Left cardiac atrium (tissue), 4 donors: ENCODE data around the gene TXNDC17. TPM values are rescaled to one million over a fixed set of nuclear protein-coding genes. Genes with fewer than 3 reads are reported as not detected.
"Not testable (repeated sequence)": the region's sequence is repeated elsewhere in the genome, so short reads cannot be mapped to it uniquely, and the experiment has no call there.

Experiments
- ATAC-seq, 2 donors: fragments of 200-7000 bp; cut with Tn5 transposase; one replicate each; pipeline ENCODE4 v1.9.1; 2020; ENCODE audit warnings: mild to moderate bottlenecking in 2 of 2, moderate library complexity in 2 of 2
- DNase-seq: peaks from one replicate; pipeline ENCODE4 v3.0.0-alpha.2; 2020
- intact Hi-C, 2 donors: fragments of 100-400 bp; cut with DNase I; formaldehyde crosslinking; loops; one replicate each; pipeline versions ENCODE4 v1.14.1 to v1.15.1; 2022 to 2023
- total RNA-seq, 2 donors: library from RNA; stranded (reverse); fragmentation: NEBNext Ultra II Directional; extraction: Animal tissue kit (Norgen Biotek cat#: 25700); gene quantifications; one replicate each; pipeline ENCODE4 v1.2.1, GENCODE V29; 2021
- donor health status: DM: no; HTN: yes; CAD: no.
- donor health status: DM: no; HTN: yes; CAD: no; lungs with severe emphysema.
- donor health status: DM: yes; HTN: yes; CAD: no.
- donor health status: Dilated cardiomyopathy.

TXNDC17 gene
- total RNA-seq, 2 donors from 2014 or later = 50.5 to 58.2 TPM

GRCh38 chr17:6676802-6677157 lies 35.9 kb downstream of the TXNDC17 start:
- DNase-seq (no peak), ATAC-seq (no peak)
- intact Hi-C loops = no loop called here

- ATAC-seq (no peak), DNase-seq (no peak)
- intact Hi-C loops = no loop called here
Measured at GRCh38 chr17:6677158-6677831, 36.4 kb downstream of the TXNDC17 start.

GRCh38 chr17:6677946-6678345 lies 37.1 kb downstream of the TXNDC17 start:
- DNase-seq (no peak), ATAC-seq (no peak)
- intact Hi-C loops = no loop called here

GRCh38 chr17:6679241-6679640 lies 38.4 kb downstream of the TXNDC17 start:
- DNase-seq (no peak), ATAC-seq (no peak)
- intact Hi-C loops = no loop called here

- no peak for ATAC-seq
- DNase-seq = no peak
- intact Hi-C loops = no loop called here
Measured at GRCh38 chr17:6681176-6681575, 40.3 kb downstream of the TXNDC17 start.

DNA sequence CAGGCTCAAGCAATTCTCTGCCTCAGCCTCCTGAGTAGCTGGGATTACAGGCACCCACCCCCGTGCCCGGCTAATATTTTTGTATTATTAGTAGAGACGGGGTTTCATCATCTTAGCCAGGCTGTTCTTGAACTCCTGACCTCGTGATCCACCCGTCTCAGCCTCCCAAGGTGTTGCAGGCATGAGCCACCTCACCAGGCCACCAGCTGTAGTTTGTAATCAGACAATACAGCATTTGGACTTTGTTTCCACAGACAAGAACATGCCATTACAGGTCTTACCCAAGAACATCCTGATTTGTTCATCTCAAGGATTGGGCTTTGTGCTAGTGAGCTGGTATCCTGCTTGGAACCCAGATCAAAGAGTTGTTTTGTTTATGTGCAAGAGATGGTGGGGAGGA lies 40.8 kb downstream of the TXNDC17 start:
- DNase-seq (no peak), ATAC-seq (no peak)
- intact Hi-C loops = no loop called here

- intact Hi-C loops = no loop called here
- DNase-seq (no peak), ATAC-seq (no peak)
Measured at GRCh38 chr17:6682339-6682738, 41.5 kb downstream of the TXNDC17 start.

DNA sequence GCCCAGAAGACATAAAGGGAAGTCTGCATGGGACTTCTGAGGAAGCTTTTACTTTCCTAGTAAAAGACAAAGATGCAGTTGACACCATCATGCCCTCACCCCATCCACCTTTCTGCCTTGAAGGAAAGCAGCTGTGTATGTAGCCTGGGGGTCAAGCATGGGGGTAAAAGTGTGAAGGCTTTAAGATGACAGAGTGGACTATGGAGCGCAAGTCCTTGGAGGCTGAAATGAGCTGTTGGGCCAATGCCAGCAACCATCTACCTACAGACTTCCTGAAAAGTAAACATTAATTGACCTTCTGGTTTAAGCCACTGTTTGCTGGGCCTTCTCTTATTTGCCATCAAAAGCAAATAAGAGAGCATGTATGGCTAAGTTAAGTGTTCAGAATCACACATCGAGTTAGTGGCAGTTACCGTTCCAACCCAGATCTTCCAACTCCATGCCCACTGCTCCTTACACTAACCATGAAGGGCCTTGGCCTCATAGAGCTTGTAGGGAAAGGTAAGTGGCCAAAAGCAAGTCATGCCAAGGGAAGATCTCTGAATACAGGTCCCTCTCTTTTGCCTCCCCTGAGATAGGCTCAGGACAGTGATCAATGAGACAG lies 42.3 kb downstream of the TXNDC17 start:
- intact Hi-C loops = no loop called here
- DNase-seq (no peak), ATAC-seq (no peak)

GRCh38 chr17:6683730-6684459 lies 43.0 kb downstream of the TXNDC17 start:
- no peak for DNase-seq
- intact Hi-C loops = no loop called here

DNA sequence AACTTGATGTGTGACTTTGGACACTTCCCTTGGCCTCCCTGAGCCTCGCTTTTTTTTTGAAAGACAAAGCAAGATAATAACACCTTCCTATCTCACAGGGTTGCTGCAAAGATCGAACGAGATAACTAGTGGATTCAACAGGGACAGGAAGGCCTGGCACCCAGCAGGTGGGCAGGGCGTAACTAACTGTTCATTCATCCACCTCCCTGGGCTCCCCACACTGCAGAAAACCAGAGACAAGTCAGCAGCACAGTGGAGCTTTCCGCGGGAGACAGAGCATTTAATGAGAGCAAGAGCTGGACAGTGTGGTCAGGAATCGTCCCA lies 43.6 kb downstream of the TXNDC17 start:
- intact Hi-C loops = no loop called here
- DNase-seq = no peak
- ATAC-seq = no peak

More at GRCh38 chr17:6683730-6684459, 43.0 kb downstream of the TXNDC17 start:
- ATAC-seq = no peak

DNA sequence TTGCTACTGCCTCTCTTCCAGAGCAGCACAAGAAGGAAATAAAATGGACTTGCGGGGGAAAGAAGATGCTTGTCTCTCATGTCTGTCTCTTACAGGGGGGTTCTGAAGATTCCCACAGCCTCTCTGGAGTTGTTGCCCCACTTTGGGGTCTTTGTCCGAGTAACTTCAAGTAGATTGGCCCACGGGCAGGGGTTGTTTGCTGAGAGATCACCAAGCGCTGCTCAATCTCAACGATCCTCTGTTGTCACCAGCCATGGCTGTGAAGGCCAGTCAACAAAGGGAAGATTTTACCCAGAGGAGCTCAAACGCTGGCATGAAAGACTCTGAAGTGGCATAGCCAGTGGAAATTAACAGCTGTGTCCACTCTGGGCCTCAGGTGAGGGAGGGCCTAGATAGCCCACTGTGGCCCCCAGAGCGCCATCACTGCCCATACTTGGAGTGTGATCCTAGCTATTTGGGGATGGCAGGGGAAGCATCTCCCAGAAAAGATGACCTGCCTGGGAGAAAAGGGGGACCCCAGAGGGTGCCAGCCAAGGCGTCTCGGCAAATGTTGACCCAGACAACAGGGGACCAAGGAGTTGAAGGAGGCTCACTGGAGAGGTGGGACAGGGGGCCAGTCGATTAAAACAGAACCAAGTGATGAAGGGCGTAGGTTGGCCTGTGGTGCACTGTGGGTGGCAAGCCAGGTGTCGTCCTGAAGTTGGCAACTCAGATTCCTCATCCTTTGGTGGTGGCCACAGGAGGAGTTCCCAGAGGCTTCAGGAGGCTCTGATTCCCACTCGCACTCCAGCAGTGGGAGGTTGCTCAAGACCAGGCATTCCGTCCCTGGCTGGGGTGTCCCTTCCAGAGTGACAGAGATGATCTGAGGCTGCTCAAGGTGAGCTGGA lies 44.3 kb downstream of the TXNDC17 start:
- intact Hi-C loops = no loop called here
- DNase-seq = no peak
- ATAC-seq = no peak

DNA sequence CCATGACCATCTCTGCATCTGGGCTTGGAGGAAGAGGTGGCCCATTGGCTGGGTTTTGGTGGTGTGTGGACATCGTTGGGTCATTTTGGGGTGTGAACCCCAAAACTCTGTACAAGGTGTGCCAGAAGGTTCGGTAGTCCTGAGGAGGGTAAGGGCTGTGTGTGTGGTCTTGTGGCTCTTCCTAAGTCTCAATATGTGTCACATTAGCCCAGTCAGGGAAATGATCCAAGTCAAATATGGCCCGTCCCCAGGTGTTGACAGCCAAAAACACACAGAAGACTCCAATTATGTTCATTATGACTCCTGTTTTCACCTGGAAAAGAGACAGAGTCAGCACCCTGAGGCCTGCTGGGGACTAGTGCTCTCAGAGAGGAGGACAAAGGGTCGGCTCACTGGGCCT lies 45.2 kb downstream of the TXNDC17 start:
- ATAC-seq (no peak), DNase-seq (no peak)
- intact Hi-C loops = no loop called here

GRCh38 chr17:6688944-6689343 lies 48.1 kb downstream of the TXNDC17 start:
- no peak for ATAC-seq

DNA sequence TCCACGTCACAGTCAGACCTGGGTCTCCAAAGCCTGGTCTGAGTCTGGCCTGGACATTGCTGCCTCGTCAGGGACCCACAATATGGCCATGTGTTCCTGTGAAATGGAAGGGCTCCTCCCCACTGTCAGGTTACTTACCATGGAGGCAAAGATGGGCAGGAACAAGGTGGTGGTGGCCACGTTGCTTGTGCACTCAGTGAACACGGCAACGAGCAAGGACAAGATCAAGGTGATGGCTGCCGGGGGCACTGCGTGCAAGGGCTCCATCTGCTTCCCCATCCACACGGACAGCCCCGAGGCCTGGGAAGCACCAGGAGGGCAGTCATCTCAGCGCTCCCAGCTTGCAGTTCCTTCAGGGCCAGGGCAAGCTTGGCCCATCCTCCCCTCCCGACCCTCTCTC lies 49.8 kb downstream of the TXNDC17 start:
- intact Hi-C loops = no loop called here
- DNase-seq = no peak
- no peak for ATAC-seq

More at GRCh38 chr17:6688944-6689343, 48.1 kb downstream of the TXNDC17 start:
- no peak for DNase-seq
- intact Hi-C loops = no loop called here

GRCh38 chr17:6691546-6691945 lies 50.7 kb downstream of the TXNDC17 start:
- DNase-seq = no peak
- no peak for ATAC-seq
- intact Hi-C loops = no loop called here

DNA sequence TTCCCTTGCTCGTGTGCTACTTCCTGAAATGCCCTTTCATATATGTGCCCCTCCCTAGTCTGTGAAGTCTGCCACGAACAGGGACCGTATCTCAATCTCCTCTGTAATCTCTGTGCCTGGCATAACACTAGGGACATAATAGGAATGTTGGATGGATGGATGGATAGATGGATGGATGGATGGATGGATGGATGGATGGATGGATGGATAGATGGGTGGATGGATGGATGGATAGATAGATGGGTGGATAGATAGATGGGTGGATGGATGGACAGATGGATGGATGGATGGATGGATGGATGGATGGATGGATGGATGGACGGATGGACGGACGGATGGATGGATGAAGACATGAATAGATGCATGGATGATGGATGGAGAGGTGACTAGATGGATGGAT lies 51.1 kb downstream of the TXNDC17 start:
- intact Hi-C loops, ATAC-seq, DNase-seq: not testable (repeated sequence)
